Measurements from ENCODE around the gene CRADD. TPM values are rescaled to one million over a fixed set of nuclear protein-coding genes. Genes with fewer than 3 reads are reported as not detected.
"Not testable (repeated sequence)": the region's sequence is repeated elsewhere in the genome, so short reads cannot be mapped to it uniquely, and the experiment has no call there.

The CRADD gene
- total and polyA plus RNA-seq, 5 experiments from 2014 or later, result 9.9 to 13.7 (median 13.0) TPM

DNA sequence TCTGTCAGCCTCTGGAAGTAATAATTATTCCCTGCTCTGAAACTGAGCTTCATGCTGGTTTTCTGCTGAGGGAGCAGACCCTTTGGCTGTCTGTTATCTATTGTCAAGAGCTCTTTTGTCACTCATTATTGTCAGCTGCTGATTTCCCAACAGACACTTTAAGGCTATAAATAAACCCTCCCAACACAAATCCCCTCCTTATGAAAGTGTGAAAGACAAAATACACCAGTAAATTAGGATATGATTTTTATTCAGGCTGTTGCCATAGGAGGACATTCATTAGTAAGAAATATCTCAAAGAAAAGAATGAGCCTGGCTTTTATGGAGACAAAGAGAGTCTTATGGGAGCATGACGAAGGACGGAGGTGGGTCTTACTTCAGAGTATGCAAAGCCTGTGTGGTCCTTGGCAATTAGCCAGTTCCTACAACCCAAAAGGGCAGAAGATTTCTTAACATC, 180.8 kb downstream of the CRADD start:
- POLR2A ChIA-PET, result no interaction called here
- no peak for ATAC-seq
- Mint-ChIP-seq H3K36me3 (peaks cover 7 to 24% (median 8%) of the 10 kb centered on the region in 3 donors), H3K27me3 (no peaks in the 10 kb centered on the region), H3K4me3 (no peak overlapping the region), H3K9me3 (peaks cover 0 to 4% (median 0%) of the 10 kb centered on the region in 9 donors), H3K27ac (no peak overlapping the region), H3K4me1 (peaks cover 0 to 12% (median 0%) of the 10 kb centered on the region in 4 donors)
- DNase-seq, result no peak

- H3K4me3 Mint-ChIP-seq, result no peak overlapping the region
- ATAC-seq, result no peak
- DNase-seq, result no peak
- peak overlapping the region in 1 of 10 donors; percentile 6 for H3K27ac Mint-ChIP-seq
- peaks cover 0 to 22% (median 9%) of the 10 kb centered on the region in 9 donors for H3K9me3 Mint-ChIP-seq
- no peaks in the 10 kb centered on the region for H3K4me1 Mint-ChIP-seq
- peaks cover 4 to 37% (median 11%) of the 10 kb centered on the region in 3 donors for H3K36me3 Mint-ChIP-seq
- POLR2A ChIA-PET, result interaction anchor here (0.7 kb wide), 1 partner anchor 14 kb away, joined by 3 read pairs; no protein-coding TSS in a partner anchor
- H3K27me3 Mint-ChIP-seq, result no peaks in the 10 kb centered on the region
Observed at GRCh38 chr12:93860668-93861373, 183.6 kb downstream of the CRADD start.

DNA sequence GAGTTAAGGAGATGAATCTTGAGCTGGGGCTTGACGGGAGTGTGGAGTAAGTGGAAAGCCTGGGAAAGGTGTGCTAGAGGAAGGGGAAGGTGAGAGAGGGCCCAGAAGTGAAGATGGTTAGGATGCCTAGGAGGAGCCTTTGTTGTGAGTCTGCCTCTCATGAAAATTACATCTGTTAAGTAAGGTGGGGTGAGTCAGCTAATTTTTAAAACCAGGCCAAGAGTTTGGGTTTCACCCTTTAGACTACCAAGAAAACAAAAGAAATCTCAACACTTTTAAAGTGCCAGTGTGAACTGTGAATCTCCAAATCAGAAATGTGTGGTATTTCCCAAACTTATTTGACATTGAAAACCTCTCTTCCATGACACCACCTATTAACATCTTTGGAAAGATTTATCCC, 185.2 kb downstream of the CRADD start:
- ATAC-seq (no peak), DNase-seq (no peak)
- Mint-ChIP-seq H3K27me3 (no peaks in the 10 kb centered on the region), H3K4me3 (no peak overlapping the region), H3K4me1 (no peaks in the 10 kb centered on the region), H3K27ac (peak overlapping the region in 1 of 10 donors; percentile 11), H3K36me3 (peaks cover 7 to 50% (median 26%) of the 10 kb centered on the region in 3 donors), H3K9me3 (peaks cover 7 to 37% (median 21%) of the 10 kb centered on the region in 9 donors)
- POLR2A ChIA-PET, result no interaction called here

GRCh38 chr12:93865751-93866150, 188.6 kb downstream of the CRADD start:
- no peak overlapping the region for H3K4me3 Mint-ChIP-seq
- H3K27ac Mint-ChIP-seq, result no peak overlapping the region
- peaks cover 7 to 64% (median 44%) of the 10 kb centered on the region in 9 donors for H3K9me3 Mint-ChIP-seq
- peaks cover 6 to 51% (median 48%) of the 10 kb centered on the region in 3 donors for H3K36me3 Mint-ChIP-seq
- POLR2A ChIA-PET, result no interaction called here
- H3K27me3 Mint-ChIP-seq, result no peaks in the 10 kb centered on the region
- no peak for DNase-seq
- no peaks in the 10 kb centered on the region for H3K4me1 Mint-ChIP-seq
- no peak for ATAC-seq

DNA sequence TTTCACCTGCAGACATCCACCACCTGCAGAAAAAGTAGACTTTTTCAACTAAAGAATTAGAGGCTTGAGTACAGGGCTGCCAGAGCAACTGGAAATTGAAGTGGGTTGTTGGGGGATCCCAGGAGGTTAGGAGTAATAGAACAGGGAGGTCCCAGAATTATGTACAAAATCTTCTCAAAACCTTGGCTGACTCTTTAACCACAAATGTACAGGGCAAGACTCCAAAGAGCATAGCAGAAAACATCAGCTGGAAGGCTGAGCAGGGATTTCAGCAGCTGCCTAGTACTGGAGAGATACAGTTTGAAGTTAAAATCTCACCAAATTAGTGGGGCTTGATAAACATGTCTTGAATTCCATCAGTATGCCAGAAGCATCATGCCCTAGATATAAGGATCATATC, 191.6 kb downstream of the CRADD start:
- POLR2A ChIA-PET, result no interaction called here
- no peak for DNase-seq
- Mint-ChIP-seq H3K9me3 (peaks cover 21 to 92% (median 66%) of the 10 kb centered on the region in 9 donors), H3K27me3 (no peaks in the 10 kb centered on the region), H3K36me3 (peaks cover 5 to 78% (median 56%) of the 10 kb centered on the region in 3 donors), H3K4me1 (no peaks in the 10 kb centered on the region), H3K4me3 (no peak overlapping the region), H3K27ac (no peak overlapping the region)
- no peak for ATAC-seq

GRCh38 chr12:93870020-93870795, 193.0 kb downstream of the CRADD start:
- peaks cover 32 to 94% (median 76%) of the 10 kb centered on the region in 9 donors for H3K9me3 Mint-ChIP-seq
- no peaks in the 10 kb centered on the region for H3K4me1 Mint-ChIP-seq
- no peak overlapping the region for H3K27ac Mint-ChIP-seq
- peaks cover 8 to 86% (median 59%) of the 10 kb centered on the region in 3 donors for H3K36me3 Mint-ChIP-seq
- H3K27me3 Mint-ChIP-seq, result peaks cover 0 to 2% (median 0%) of the 10 kb centered on the region in 5 donors
- H3K4me3 Mint-ChIP-seq, result peak overlapping the region in 1 of 10 donors; percentile 61
- POLR2A ChIA-PET, result no interaction called here
- no peak for ATAC-seq
- no peak for DNase-seq

DNA sequence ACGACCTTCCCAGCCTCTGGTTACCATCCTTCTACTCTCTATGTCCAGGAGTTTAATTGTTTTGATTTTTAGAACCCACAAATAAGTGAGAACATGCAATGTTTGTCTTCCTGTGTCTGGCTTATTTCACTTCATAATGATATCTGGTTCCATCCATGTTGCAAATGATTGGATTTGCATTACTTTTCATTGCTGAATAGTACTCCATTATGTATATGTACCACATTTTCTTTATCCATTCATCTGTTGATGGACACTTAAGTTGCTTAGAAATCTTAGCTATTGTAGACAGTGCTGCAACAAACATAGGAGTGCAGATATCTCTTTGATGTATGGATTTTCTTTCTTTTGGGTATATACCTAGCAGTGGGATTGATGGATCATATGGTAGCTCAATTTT, 194.4 kb downstream of the CRADD start:
- H3K27ac Mint-ChIP-seq, H3K4me3 Mint-ChIP-seq, H3K27me3 Mint-ChIP-seq, DNase-seq, POLR2A ChIA-PET, H3K4me1 Mint-ChIP-seq, ATAC-seq: not testable (repeated sequence)
- Mint-ChIP-seq H3K9me3 (peaks cover 40 to 94% (median 82%) of the 10 kb centered on the region in 9 donors), H3K36me3 (peaks cover 12 to 89% (median 60%) of the 10 kb centered on the region in 3 donors)

DNA sequence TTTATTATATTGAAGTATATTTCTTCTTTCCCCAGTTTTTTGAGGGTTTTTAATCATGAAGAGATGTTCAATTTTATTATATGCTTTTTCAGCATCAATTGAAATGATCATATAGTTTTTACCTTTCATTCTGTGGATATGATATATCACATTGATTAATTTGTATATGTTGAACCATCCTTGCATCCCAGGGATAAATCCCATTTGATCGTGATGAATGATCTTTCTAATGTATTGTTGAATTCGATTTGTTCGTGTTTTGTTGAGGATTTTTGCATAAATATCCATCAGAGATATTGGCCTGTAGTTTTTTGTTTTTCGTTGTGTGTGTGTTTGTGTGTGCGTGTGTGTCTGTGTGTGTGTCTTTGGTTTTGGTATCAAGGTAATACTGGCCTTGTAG, 196.4 kb downstream of the CRADD start:
- POLR2A ChIA-PET, result no interaction called here
- no peak for ATAC-seq
- no peaks in the 10 kb centered on the region for H3K4me1 Mint-ChIP-seq
- H3K27me3 Mint-ChIP-seq, result peaks cover 0 to 4% (median 0%) of the 10 kb centered on the region in 5 donors
- peaks cover 9 to 80% (median 58%) of the 10 kb centered on the region in 3 donors for H3K36me3 Mint-ChIP-seq
- peaks cover 37 to 85% (median 73%) of the 10 kb centered on the region in 9 donors for H3K9me3 Mint-ChIP-seq
- no peak overlapping the region for H3K4me3 Mint-ChIP-seq
- H3K27ac Mint-ChIP-seq, result no peak overlapping the region
- DNase-seq, result no peak

- Mint-ChIP-seq H3K27me3 (peaks cover 0 to 4% (median 0%) of the 10 kb centered on the region in 5 donors), H3K9me3 (peaks cover 35 to 71% (median 59%) of the 10 kb centered on the region in 9 donors), H3K36me3 (peaks cover 9 to 66% (median 55%) of the 10 kb centered on the region in 3 donors), H3K4me1 (peaks cover 0 to 2% (median 0%) of the 10 kb centered on the region in 4 donors), H3K27ac (no peak overlapping the region), H3K4me3 (no peak overlapping the region)
- DNase-seq, result no peak
- POLR2A ChIA-PET, result interaction anchor here (0.6 kb wide), 1 partner anchor 15 kb away, joined by 3 read pairs; no protein-coding TSS in a partner anchor
- ATAC-seq, result no peak
Observed at GRCh38 chr12:93875157-93875556, 198.0 kb downstream of the CRADD start.

GRCh38 chr12:93876360-93876759, 199.2 kb downstream of the CRADD start:
- Mint-ChIP-seq H3K4me3 (no peak overlapping the region), H3K9me3 (peaks cover 35 to 64% (median 55%) of the 10 kb centered on the region in 9 donors), H3K27ac (no peak overlapping the region), H3K36me3 (peaks cover 9 to 59% (median 54%) of the 10 kb centered on the region in 3 donors), H3K27me3 (peaks cover 0 to 4% (median 0%) of the 10 kb centered on the region in 5 donors), H3K4me1 (peaks cover 0 to 8% (median 3%) of the 10 kb centered on the region in 4 donors)
- ATAC-seq, result no peak
- no peak for DNase-seq
- POLR2A ChIA-PET, result no interaction called here

DNA sequence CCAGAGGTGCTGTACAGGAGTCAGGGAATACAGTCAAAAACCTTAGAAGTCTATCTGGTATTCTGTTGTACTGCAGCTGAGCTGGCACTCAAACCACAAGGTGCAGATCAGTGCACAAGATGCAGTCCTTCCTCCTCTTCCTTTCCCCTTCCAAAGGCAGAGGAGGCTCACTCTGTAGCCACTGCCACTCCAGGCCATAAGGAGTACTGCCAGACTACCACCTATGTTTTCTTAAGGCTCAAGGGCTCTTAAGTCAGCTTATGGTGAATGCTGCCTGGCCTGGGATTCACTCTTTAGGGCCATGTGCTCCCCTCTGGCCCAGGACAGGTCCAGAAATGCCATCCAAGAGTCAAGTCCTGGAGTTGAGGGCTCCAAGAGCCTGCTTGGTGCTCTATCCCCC, 200.3 kb downstream of the CRADD start:
- POLR2A ChIA-PET, result no interaction called here
- peaks cover 9 to 48% (median 44%) of the 10 kb centered on the region in 3 donors for H3K36me3 Mint-ChIP-seq
- no peak for ATAC-seq
- H3K4me3 Mint-ChIP-seq, result no peak overlapping the region
- H3K9me3 Mint-ChIP-seq, result peaks cover 27 to 53% (median 44%) of the 10 kb centered on the region in 9 donors
- no peak overlapping the region for H3K27ac Mint-ChIP-seq
- peaks cover 0 to 8% (median 3%) of the 10 kb centered on the region in 4 donors for H3K4me1 Mint-ChIP-seq
- no peak for DNase-seq
- peaks cover 0 to 4% (median 0%) of the 10 kb centered on the region in 5 donors for H3K27me3 Mint-ChIP-seq

GRCh38 chr12:93879476-93880421, 202.6 kb downstream of the CRADD start:
- ATAC-seq (no peak), DNase-seq (no peak)
- H3K27me3 Mint-ChIP-seq, result peaks cover 0 to 4% (median 0%) of the 10 kb centered on the region in 5 donors
- H3K27ac Mint-ChIP-seq, result peak overlapping the region in 1 of 10 donors; percentile 27
- POLR2A ChIA-PET, result no interaction called here
- peaks cover 15 to 30% (median 21%) of the 10 kb centered on the region in 9 donors for H3K9me3 Mint-ChIP-seq
- no peak overlapping the region for H3K4me3 Mint-ChIP-seq
- H3K36me3 Mint-ChIP-seq, result peaks cover 7 to 25% (median 24%) of the 10 kb centered on the region in 3 donors
- H3K4me1 Mint-ChIP-seq, result peaks cover 0 to 8% (median 3%) of the 10 kb centered on the region in 4 donors
